Measurements from ENCODE around the gene UBAP1L.
"Not testable (repeated sequence)": the region's sequence is repeated elsewhere in the genome, so short reads cannot be mapped to it uniquely, and the experiment has no call there.

UBAP1L gene

DNA sequence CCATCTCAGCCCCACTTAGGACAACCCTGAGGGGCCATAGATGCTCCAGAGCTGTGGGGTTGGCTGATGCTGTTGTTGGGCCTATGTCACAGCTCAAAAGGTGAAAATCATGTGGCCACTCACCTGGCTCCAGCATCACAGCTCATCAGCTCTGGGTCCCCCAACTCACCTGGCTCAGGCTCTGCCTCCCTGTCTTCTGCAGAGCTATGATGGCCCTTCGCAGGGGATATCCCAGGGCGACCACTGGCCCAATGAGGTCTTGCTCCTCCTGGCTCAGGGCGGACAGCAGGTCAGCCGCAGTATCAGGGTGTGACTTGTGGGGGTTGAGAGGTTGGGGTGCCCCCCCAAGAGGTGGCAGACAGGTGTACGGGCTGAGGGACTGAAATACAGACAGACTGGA, 15.7 kb downstream of the UBAP1L start:
- no peak for DNase-seq

DNA sequence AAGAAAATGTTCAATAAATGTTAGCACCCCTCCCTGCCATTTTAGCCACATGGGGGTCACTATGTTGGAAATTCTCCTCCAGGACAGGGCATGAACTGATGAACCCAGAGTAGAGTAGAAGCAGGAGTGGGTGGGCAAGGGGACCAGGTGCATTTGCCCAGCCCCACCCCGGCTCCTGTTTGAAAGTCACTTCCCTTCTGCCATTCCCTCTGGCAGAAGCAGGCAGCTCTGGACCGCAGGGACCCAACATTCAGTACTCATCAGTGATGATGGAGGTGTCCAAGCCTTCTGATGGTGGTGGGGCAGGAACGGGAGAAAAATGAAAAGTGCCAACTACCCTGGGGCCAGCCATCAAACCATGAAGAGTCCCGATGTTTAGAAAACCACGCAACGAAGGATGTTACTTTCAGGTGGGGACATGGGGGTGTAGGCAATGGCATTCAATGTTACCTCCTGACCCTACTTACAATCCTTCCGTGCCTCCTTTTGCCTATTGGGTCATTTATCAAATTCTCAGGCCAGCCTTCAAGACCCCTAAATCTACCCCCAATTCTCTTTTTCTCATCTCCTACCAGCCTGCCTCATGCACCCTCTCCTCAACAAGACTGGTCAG, 17.2 kb downstream of the UBAP1L start:
- DNase-seq = no peak

DNA sequence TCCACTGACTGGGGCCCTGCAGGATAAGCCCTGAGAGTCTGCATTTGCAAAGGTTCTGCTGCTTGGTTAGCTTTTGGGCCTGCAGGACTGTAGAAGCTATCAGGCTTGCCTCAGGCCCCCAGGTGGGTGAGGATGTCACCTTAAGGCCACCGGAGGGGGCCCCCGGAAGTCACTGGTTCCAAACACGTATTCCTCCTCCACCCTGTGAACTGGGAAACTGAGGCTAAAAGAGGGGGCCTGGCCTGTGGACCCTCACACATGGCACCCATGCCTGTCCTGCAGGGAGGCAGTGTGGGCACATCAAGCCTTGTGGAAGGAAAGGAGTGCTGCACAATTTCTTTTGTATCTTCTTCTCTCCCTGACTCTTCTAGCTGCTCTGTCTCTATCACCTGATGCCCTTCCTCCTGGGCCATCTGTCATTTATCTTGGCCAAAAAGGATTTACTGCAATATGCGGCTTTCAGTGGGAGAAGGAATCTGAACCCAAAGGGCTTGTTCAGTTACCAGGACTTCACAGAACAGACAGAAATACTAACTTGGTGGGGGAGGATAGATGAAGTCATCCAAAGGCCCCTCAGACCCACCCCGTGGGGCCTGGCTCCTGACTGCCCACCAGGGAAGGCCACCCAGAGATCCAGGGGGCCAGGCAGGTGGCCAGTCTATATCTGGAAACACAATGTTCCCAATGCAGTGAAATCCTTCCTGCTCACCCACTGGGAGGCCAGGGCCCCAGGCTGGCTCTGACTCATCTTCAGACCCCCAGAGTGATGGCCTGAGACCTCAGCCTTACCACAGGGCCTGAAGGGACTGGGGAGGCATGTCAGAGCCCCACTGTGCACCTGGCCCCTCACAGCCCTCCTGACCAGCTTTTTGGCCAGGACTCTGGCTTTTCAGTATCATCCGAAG, 18.3 kb downstream of the UBAP1L start:
- no peak for DNase-seq

DNA sequence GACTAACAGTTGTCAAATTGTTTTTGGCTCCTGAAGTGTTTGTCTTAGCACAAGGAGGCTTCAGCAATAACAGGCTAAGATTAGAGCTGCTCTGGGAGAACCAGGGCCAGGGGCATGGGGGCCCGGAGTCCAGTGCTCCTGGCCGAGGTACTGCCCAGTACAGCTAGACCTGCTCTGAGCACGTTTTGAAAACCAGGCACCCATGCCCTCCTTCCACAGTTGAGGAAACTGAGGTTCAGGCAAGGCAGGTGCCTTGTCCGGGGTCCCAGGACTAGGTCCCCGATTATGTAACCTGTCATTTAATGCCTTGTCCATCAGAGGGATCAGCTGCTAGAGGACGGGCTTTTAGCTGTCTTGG, 19.3 kb downstream of the UBAP1L start:
- no peak for DNase-seq

GRCh38 chr15:65095011-65095746, 19.8 kb downstream of the UBAP1L start:
- DNase-seq = no peak

DNA sequence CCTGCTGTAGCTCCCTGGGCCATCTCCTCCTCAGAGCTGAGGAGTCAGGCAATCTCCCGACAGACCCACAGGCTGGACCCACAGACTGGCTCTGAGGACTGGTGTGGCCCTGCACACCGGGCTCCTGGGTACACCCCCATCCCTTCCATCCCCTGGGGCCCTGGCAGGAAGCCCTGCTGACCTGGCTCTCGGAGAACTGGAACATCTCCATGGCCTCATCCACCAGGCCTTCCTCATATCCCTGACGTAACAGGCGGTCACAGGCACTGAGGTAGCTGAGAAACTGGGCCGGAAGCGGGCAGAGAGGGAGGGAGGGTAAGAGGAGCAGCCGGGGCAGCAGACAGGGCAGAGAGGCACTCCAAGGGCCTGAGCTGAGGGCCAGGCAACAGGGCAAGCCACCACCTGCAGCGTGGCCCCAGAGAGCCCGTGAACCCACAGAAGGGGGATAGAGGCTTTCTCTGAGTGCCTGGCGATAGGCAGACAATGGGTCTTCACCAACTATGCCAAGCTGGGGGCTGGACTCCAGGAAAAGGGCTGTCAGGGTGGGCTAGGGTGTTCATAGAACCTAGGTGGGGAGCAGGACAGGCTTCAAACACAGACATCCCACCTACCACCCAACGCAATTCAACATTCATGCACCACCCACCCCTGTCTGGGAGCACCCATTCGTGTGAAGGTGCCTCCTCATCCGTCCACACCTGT, 20.6 kb downstream of the UBAP1L start:
- DNase-seq = no peak

GRCh38 chr15:65093793-65094170, 21.2 kb downstream of the UBAP1L start:
- DNase-seq = not testable (repeated sequence)

DNA sequence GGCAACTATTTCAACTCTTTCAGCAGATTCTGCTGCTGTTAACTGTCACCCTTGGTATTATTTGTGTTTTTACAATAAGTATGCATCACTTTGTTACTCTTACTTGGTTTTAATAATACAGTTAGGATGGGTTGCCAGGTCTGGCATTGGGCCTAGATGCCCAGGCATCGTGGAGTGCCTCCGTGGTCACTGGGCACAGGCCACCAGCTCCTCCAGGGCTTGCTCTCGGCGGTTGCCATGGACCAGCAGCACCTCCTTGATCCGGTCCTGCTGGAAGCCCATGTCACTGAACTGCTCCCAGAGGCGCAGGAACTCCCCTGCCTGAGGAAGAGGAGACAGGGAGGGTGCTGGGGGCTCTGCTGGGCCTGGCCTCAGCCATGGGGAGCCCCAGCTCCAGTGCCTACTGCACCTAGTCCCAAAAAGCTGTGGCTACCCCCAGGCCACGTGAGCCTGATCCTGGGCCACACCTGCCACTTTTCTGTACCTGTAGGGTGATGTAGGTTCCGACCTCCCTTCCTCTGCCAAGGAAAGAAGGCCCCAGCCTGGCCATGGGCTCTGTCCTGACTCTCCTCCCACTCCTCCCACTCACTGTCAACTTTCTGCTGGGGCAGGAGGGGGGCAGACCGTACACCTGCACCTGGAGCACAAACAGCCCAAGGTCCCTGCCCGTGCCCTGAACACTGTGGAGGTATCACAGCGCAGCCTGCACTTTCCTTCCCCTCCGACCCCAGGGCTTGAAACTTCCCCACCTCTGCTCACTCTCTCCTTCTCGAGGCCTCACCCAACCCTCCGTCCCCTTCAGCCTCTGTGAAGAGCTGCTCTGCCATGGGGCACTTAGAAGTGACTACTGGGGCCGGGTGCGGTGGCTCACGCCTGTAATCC, 21.8 kb downstream of the UBAP1L start:
- no peak for DNase-seq

DNA sequence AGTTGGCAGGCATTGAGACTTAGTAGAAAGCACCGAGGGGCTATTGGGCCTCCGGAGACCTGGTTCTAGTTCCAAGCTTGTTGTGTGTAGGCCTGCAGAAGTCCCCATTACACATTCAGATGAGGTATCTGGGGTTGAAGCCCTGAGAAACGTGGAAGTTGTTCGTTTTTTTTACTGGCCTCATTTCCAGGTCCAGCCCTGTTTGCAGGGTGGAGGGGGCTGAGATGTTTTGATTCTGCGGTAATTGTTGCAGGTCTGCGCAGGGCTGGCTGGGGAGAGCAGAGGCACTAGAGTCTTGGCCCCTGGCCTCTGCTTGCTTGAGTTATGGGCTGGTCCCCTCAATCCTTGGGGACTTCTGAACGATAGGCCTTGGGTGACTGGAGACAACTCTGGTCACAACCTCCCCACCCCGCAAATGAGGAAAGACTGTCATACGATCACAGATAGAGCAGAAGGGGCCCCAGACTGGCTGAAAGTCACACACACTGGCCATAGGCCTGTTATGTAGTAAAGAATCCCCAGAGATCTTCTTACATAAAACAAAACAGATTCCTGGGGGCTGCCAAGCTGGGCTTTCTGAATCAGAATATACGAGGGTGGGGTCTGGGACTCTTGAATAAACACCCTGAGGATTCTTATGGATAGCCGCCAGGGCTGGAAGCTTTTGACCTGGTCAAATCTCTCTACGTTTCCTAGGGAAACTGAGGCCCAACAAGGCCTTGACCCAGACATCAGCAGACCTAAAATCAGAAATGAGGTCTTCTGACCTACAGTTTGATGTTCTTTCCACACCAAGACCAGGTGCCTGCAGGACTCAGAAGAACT, 22.8 kb downstream of the UBAP1L start:
- no peak for DNase-seq

DNA sequence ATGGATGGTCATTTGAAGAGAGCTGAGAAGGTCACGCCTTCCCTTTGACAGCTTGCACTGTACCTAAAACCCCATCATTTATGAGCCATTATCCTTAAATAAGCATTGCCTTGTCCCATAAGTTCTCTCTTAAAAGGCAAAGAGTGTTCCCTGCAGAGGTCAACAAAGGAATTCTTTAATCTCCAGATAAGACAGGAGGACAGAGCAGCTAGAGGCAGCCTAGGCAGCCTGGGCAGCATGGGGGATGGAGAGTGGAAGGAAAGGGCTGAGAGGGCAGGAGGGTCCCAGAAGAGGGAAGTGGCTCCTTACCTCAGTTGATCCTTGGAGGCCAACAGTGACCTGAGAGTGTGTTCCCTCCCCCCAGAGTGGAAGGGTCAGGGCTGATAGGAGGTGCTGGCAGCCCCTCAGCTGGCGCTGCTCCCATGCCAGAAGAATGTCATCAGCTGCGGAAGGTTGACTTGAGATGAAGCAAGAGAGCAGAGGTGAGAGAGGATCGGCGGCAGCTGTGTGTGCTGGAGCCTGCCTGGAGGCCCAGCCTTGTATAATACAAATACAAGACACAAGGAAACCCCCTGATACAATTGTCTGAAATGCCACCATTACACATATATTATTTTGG, 25.7 kb downstream of the UBAP1L start:
- no peak for DNase-seq

DNA sequence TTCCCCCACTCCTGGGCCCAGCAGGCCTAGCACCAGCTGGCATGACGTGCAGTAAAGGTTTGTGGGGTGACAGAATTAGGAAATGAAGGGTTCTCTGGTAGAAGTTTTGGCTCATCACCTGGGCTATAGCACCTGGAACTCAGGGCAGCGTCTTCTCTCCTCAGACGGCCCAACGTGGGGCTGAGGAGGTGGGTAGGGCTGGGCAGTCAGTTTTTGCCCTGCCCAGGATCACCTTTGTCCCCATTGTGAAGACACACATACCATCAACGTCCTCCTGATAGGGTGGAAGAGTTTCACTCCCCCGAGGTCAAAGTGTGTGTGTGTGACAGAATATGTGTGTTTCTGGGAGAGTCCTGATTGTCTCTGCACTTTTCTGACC, 26.4 kb downstream of the UBAP1L start:
- DNase-seq = no peak

- DNase-seq = no peak
Measured at GRCh38 chr15:65087873-65088642, 26.9 kb downstream of the UBAP1L start.

DNA sequence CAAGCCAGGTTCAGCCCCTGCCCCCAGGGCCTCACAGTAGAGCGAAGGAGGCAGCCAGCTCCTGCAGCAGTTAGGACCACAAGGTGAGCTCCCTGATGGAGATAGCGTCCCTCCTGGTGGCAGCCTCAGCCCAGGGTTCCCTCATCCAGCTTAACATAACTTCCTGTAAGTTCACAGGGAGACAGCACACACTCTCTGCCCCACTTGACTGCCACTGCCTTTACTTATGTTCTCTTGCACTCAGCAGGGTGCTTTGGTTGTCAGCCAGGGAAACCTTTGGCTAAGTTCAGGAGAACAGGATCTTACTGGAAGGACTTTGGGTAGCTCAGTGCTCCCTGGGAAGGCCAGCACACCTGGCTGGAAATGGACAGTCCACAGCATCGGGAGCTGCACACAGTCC, 27.6 kb downstream of the UBAP1L start:
- DNase-seq = no peak

- DNase-seq = no peak
Measured at GRCh38 chr15:65086680-65087111, 28.3 kb downstream of the UBAP1L start.

DNA sequence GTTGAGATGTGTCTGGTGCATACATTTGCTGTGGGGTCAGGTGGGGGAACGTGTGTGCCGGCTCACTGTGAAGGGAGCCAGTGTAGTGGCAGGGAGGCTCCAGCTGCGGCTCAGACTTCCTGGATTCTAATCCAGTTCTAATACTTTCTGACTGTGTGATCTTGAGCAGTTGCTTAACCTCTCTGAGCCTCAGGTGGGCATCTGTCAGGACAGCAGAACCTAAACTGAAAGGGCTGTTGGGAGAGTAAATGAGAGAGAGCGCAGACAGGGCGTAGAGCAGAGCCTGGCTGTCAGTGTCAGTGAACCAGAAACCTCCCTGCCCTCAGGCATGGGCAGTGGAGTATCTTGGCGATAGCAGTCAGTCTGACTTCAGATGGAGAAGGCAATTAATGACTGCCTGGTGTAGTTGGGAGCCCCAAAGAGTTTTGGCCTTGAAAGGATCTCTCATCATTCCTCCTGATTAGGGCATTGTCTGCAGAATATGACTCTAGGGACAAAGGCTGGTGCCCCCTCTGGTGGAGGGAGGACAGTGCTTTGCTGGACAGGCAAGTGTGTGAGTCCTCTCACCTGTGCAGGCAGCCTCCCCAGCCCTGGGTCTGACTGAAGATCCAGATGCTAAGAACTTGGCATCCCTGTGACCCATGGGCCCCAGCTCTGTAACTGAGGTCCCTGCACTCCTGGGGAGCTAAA, 28.9 kb downstream of the UBAP1L start:
- DNase-seq = no peak

GRCh38 chr15:65085207-65085753, 29.7 kb downstream of the UBAP1L start:
- no peak for DNase-seq

GRCh38 chr15:65084500-65085206, 30.3 kb downstream of the UBAP1L start:
- DNase-seq = no peak

GRCh38 chr15:65083262-65083701, 31.7 kb downstream of the UBAP1L start:
- no peak for DNase-seq
